HepG2 (cell line): ENCODE data around the gene NAV2. TPM values are rescaled to one million over a fixed set of nuclear protein-coding genes. Genes with fewer than 3 reads are reported as not detected.
A peak's percentile ranks its signal among the peaks of the same experiment; 100 is the strongest.

Experiments
- ATAC-seq: fragments of 200-7000 bp; cut with Tn5 transposase; 3 replicates; pipeline ENCODE4 v1.9.1; 2020; ENCODE audit warnings: mild to moderate bottlenecking, moderate library complexity
- BruUV-seq: library from RNA; stranded (reverse); fragments of 400-500 nt; replicated peaks from 2 replicates; lab custom pipeline; 2021; lab: Mats Ljungman, UMichigan
- CTCF ChIA-PET: fragments of 300-600 bp; formaldehyde crosslinking; extraction: SDS; loops from one replicate; lab custom pipeline; 2021; ENCODE audit warnings: low total read pairs, inconsistent platforms, low intra/inter-chr PET ratio; lab: Yijun Ruan, JAX
- POLR2A ChIA-PET: fragments of 350-600 bp; sonication (Branson Sonifier 250); formaldehyde crosslinking; loops from one replicate; lab custom pipeline; 2020; ENCODE audit warnings: antibody characterized with exemption, inconsistent platforms; lab: Yijun Ruan, JAX
- DNase-seq: peaks from one replicate; pipeline ENCODE4 v3.0.0-alpha.2; 2015; ENCODE audit warnings: low spot score
- FAIRE-seq: peaks from 3 replicates; lab custom pipeline; 2011; peaks lifted over from hg19 to GRCh38; lab: Jason Lieb, UNC
- H2AFZ ChIP-seq: one replicate; pipeline ENCODE4 v1.6.1; 2011; ENCODE audit warnings: low read length, inconsistent platforms
- H3K27ac ChIP-seq: fragments of 300-600 bp; 3 replicates; pipeline ENCODE4 v1.8.0; 2011; ENCODE audit warnings: mixed run types, mild to moderate bottlenecking, mixed read lengths, low read length, inconsistent platforms; ENCODE audit not compliant: insufficient read depth; ENCODE audit errors: extremely low read length
- H3K27me3 ChIP-seq, 2 experiments: fragments of 200-600 bp in 1 of 2; 2 replicates in 1 of 2; 3 replicates in 1 of 2; pipeline versions ENCODE4 v1.6.0 to v1.8.0; 2011; ENCODE audit warnings: low read length in 2 of 2, mild to moderate bottlenecking in 2 of 2, moderate library complexity in 2 of 2, inconsistent platforms in 1 of 2; ENCODE audit not compliant: insufficient read depth in 2 of 2, control insufficient read depth in 1 of 2
- H3K36me3 ChIP-seq, 2 experiments: fragments of 200-600 bp in 1 of 2; replicated peaks in 1 of 2; 2 replicates in 1 of 2; 3 replicates in 1 of 2; pipeline versions ENCODE4 v1.5.1 to v1.8.0; 2011; ENCODE audit warnings: low read length in 2 of 2, inconsistent platforms in 1 of 2; ENCODE audit not compliant: insufficient read depth in 2 of 2, control insufficient read depth in 1 of 2
- H3K4me1 ChIP-seq: 2 replicates; pipeline ENCODE4 v1.5.1; 2012; ENCODE audit warnings: low read length, inconsistent platforms; ENCODE audit not compliant: insufficient read depth
- H3K4me2 ChIP-seq: 2 replicates; pipeline ENCODE4 v1.6.0; 2011; ENCODE audit warnings: low read depth, low read length, inconsistent platforms
- H3K4me3 ChIP-seq, 3 experiments: fragments of 200-600 bp in 1 of 3; sonication (generic), shearing (Covaris generic) in 1 of 3; replicated peaks in 1 of 3; 2 replicates each; pipeline ENCODE4 v1.5.1; 2011 to 2016; ENCODE audit warnings: low read length in 3 of 3, inconsistent platforms in 2 of 3, low read depth in 2 of 3, mild to moderate bottlenecking in 2 of 3, control low read depth in 1 of 3, mixed read lengths in 1 of 3; ENCODE audit not compliant: insufficient read depth in 1 of 3
- H3K79me2 ChIP-seq: one replicate; pipeline ENCODE4 v1.6.1; 2011; ENCODE audit warnings: low read length, inconsistent platforms; ENCODE audit not compliant: insufficient read depth
- H3K9ac ChIP-seq: 2 replicates; pipeline ENCODE4 v1.6.0; 2011; ENCODE audit warnings: mild to moderate bottlenecking, low read depth, low read length, inconsistent platforms; ENCODE audit not compliant: insufficient read depth
- H3K9me3 ChIP-seq: 2 replicates; pipeline ENCODE4 v1.5.1; 2012; ENCODE audit warnings: mild to moderate bottlenecking, low read length
- H4K20me1 ChIP-seq: 2 replicates; pipeline ENCODE4 v1.6.0; 2011; ENCODE audit warnings: inconsistent platforms, mild to moderate bottlenecking, low read length, moderate library complexity; ENCODE audit not compliant: insufficient read depth
- HNRNPK ChIP-seq: fragments of 200-400 bp; formaldehyde crosslinking; IDR thresholded peaks from 2 replicates; pipeline ENCODE4 v1.6.1; 2018; ENCODE audit warnings: low read length, low read depth, moderate library complexity, mild to moderate bottlenecking; ENCODE audit not compliant: poor library complexity, severe bottlenecking
- ZNF556 ChIP-seq: sonication (generic); formaldehyde crosslinking; IDR thresholded peaks from 2 replicates; pipeline ENCODE4 v1.4.0; 2020; ENCODE audit warnings: mild to moderate bottlenecking, missing genetic modification reagents, borderline replicate concordance
- ZNF678 ChIP-seq: sonication (generic); formaldehyde crosslinking; IDR thresholded peaks from 2 replicates; pipeline ENCODE4 v1.4.0; 2020; ENCODE audit warnings: mild to moderate bottlenecking, missing genetic modification reagents
- WGBS: methylation state at CpG from one replicate; pipeline ENCODE4 v1.1.6; 2017; ENCODE audit warnings: low lambda C conversion rate; 5-methylcytosine and 5-hydroxymethylcytosine counted together
- in situ Hi-C: cut with HindIII; loops from 2 replicates; pipeline ENCODE4 v1.10.0; 2017; ENCODE audit warnings: low pct_unique_long_range_greater_than_20kb; ENCODE audit not compliant: extremely low pct_ligation_motif_present
- intact Hi-C: fragments of 100-400 bp; cut with micrococcal nuclease; formaldehyde crosslinking; loops from one replicate; pipeline ENCODE4 v1.10.0; 2022; ENCODE audit not compliant: unreplicated experiment
- polyA plus RNA-seq, 8 experiments: library from polyadenylated mRNA; depleted of rRNA in 3 of 8; stranded (reverse) in 7 of 8; unstranded in 1 of 8; fragments of >200 nt; fragmentation: Illumina TruSeq in 4 of 8; extraction: Trizol in 4 of 8; gene quantifications; 2 replicates each; pipeline versions ENCODE4 v1.2.1 to v1.2.3, GENCODE V29; 2011 to 2016; ENCODE audit warnings: low read depth in 4 of 8, missing spikeins in 1 of 8, mixed read lengths in 1 of 8; ENCODE audit not compliant: insufficient read depth in 1 of 8
- total RNA-seq, 5 experiments: library from RNA; depleted of rRNA; stranded (reverse); fragments of >200 nt; fragmentation: Illumina TruSeq; extraction: Trizol; gene quantifications; 2 replicates each; pipeline ENCODE4 v1.2.3, GENCODE V29; 2016; ENCODE audit warnings: low read depth in 1 of 5

The NAV2 gene
- total and polyA plus RNA-seq, 2 of the 13 experiments (the other 11 are each of a cell fraction or from before 2014, with no cell fraction given): 9.3 to 34.6 TPM

GRCh38 chr11:20161230-20161918 lies 448.7 kb downstream of the NAV2 start:
- TF ChIP-seq ZNF678: no peak
- in situ Hi-C loops: no loop called here
- WGBS: 34% methylated on average over 17 of the region's 29 CpGs
- Histone ChIP-seq H3K27me3 (peaks cover 12 to 81% of the 10 kb centered on the region in 2 experiments), H3K79me2 (no peaks in the 10 kb centered on the region), H3K9me3 (no peaks in the 10 kb centered on the region), H3K4me1 (no peaks in the 10 kb centered on the region), H3K9ac (no peak overlapping the region), H4K20me1 (no peaks in the 10 kb centered on the region), H3K27ac (no peak overlapping the region), H3K4me3 (no peak overlapping the region), H2AFZ (no peak overlapping the region), H3K36me3 (no peaks in the 10 kb centered on the region), H3K4me2 (no peak overlapping the region)
- ATAC-seq (no peak), FAIRE-seq (no peak), DNase-seq (no peak)
- intact Hi-C loops: no loop called here
- ChIA-PET POLR2A (no interaction called here), CTCF (no interaction called here)
- BruUV-seq: no TSS peak

GRCh38 chr11:20161923-20162744 lies 449.5 kb downstream of the NAV2 start:
- TF ChIP-seq HNRNPK (peak; percentile 46), ZNF556 (CRISPR knock-in tag) (no peak)
- TF ChIP-seq, all 625 proteins: peak for 1
- intact Hi-C loops: no loop called here
- ChIA-PET CTCF (no interaction called here), POLR2A (no interaction called here)
- no peak overlapping the region for H3K4me2 ChIP-seq
- DNase-seq (no peak), FAIRE-seq (no peak), ATAC-seq (no peak)
- H3K27me3 ChIP-seq: peaks cover 9 to 74% of the 10 kb centered on the region in 2 experiments
- 17% methylated on average over 24 of the region's 24 CpGs for WGBS
- no peak overlapping the region for H3K9ac ChIP-seq
- in situ Hi-C loops: no loop called here
- H3K36me3 ChIP-seq: no peaks in the 10 kb centered on the region
- no peak overlapping the region for H3K4me3 ChIP-seq
- H3K4me1 ChIP-seq: no peaks in the 10 kb centered on the region
- no TSS peak for BruUV-seq
- H4K20me1 ChIP-seq: no peaks in the 10 kb centered on the region
- no peak overlapping the region for H3K27ac ChIP-seq
- H3K9me3 ChIP-seq: no peaks in the 10 kb centered on the region
- H2AFZ ChIP-seq: no peak overlapping the region
- no peaks in the 10 kb centered on the region for H3K79me2 ChIP-seq
